GM23338 (cell line): ENCODE results near the gene EN2. TPM values are rescaled to one million over a fixed set of nuclear protein-coding genes. Genes with fewer than 3 reads are reported as not detected.

Experiments used
- ATAC-seq: fragments of 200-7000 bp; cut with Tn5 transposase; 3 replicates; pipeline ENCODE4 v1.9.1; 2020
- DNase-seq: peaks from one replicate; pipeline ENCODE4 v3.0.0-alpha.2; 2015; ENCODE audit warnings: low spot score
- H2AFZ ChIP-seq: fragments of 200-600 bp; sonication (generic); 2 replicates; pipeline ENCODE4 v1.8.0; 2016; ENCODE audit warnings: antibody characterized with exemption, mild to moderate bottlenecking, moderate library complexity
- H3F3A ChIP-seq: fragments of 200-600 bp; sonication (generic); replicated peaks from 2 replicates; pipeline ENCODE4 v1.8.0; 2017; ENCODE audit warnings: antibody characterized with exemption, mixed run types, low read depth
- H3K27ac ChIP-seq: fragments of 200-600 bp; sonication (generic); 2 replicates; pipeline ENCODE4 v1.6.1; 2016; ENCODE audit warnings: low read depth
- H3K27me3 ChIP-seq: fragments of 200-600 bp; sonication (generic); 2 replicates; pipeline ENCODE4 v1.8.0; 2016; ENCODE audit warnings: mild to moderate bottlenecking, mixed run types, moderate library complexity; ENCODE audit not compliant: insufficient read depth
- H3K36me3 ChIP-seq: fragments of 200-600 bp; sonication (generic); 2 replicates; pipeline ENCODE4 v1.8.0; 2016; ENCODE audit warnings: mild to moderate bottlenecking; ENCODE audit not compliant: insufficient read depth
- H3K4me1 ChIP-seq: fragments of 200-600 bp; sonication (generic); 2 replicates; pipeline ENCODE4 v1.8.0; 2016; ENCODE audit warnings: mild to moderate bottlenecking, moderate library complexity; ENCODE audit not compliant: insufficient read depth
- H3K4me2 ChIP-seq: fragments of 200-600 bp; sonication (generic); 2 replicates; pipeline ENCODE4 v1.7.1; 2017; ENCODE audit warnings: mixed run types
- H3K4me3 ChIP-seq: fragments of 200-600 bp; sonication (generic); 2 replicates; pipeline ENCODE4 v1.6.1; 2016; ENCODE audit warnings: mixed run types
- H3K79me2 ChIP-seq: fragments of 200-600 bp; sonication (generic); replicated peaks from 2 replicates; pipeline ENCODE4 v1.8.0; 2017; ENCODE audit warnings: mild to moderate bottlenecking; ENCODE audit not compliant: insufficient read depth
- H3K9me2 ChIP-seq: fragments of 200-600 bp; sonication (generic); 2 replicates; pipeline ENCODE4 v1.8.0; 2017; ENCODE audit not compliant: insufficient read depth
- H4K20me1 ChIP-seq: fragments of 200-600 bp; sonication (generic); replicated peaks from 2 replicates; pipeline ENCODE4 v1.8.0; 2017; ENCODE audit warnings: mild to moderate bottlenecking; ENCODE audit not compliant: insufficient read depth
- H3K27ac Mint-ChIP-seq: 2 replicates; pipeline ENCODE4 v1.8.0; 2020; ENCODE audit warnings: inconsistent platforms, mild to moderate bottlenecking, moderate library complexity, mixed read lengths
- H3K27me3 Mint-ChIP-seq: 3 replicates; pipeline ENCODE4 v1.8.0; 2022; ENCODE audit warnings: low read depth, mild to moderate bottlenecking, moderate library complexity, mixed read lengths, inconsistent platforms; ENCODE audit not compliant: insufficient read depth, poor library complexity
- H3K36me3 Mint-ChIP-seq: 3 replicates; pipeline ENCODE4 v1.8.0; 2021; ENCODE audit warnings: low read depth, mild to moderate bottlenecking, inconsistent platforms, moderate library complexity, mixed read lengths
- H3K4me1 Mint-ChIP-seq: 3 replicates; pipeline ENCODE4 v1.8.0; 2020; ENCODE audit warnings: mild to moderate bottlenecking, inconsistent platforms, mixed read lengths
- H3K4me3 Mint-ChIP-seq: 3 replicates; pipeline ENCODE4 v1.8.0; 2021; ENCODE audit warnings: moderate library complexity, mild to moderate bottlenecking, inconsistent platforms, mixed read lengths
- H3K9me3 Mint-ChIP-seq: 3 replicates; pipeline ENCODE4 v1.8.0; 2020; ENCODE audit warnings: moderate library complexity, mild to moderate bottlenecking, inconsistent platforms, mixed read lengths
- EZH2 ChIP-seq: fragments of 200-600 bp; sonication (generic); IDR thresholded peaks from one replicate; pipeline ENCODE4 v1.8.0; 2017; ENCODE audit warnings: antibody characterized with exemption, mild to moderate bottlenecking, low read depth; ENCODE audit not compliant: unreplicated experiment
- EZH2phosphoT487 ChIP-seq: fragments of 200-600 bp; sonication (generic); IDR thresholded peaks from one replicate; pipeline ENCODE4 v1.8.1; 2018; ENCODE audit warnings: antibody characterized with exemption; ENCODE audit not compliant: unreplicated experiment
- STAT1 ChIP-seq: IDR thresholded peaks from one replicate; pipeline ENCODE4 v1.6.1; 2016; ENCODE audit warnings: antibody characterized with exemption; ENCODE audit not compliant: unreplicated experiment
- ZNF114 ChIP-seq: fragments of 250-450 bp; sonication (Bioruptor Pico); IDR thresholded peaks from 2 replicates; pipeline ENCODE4 v1.5.0; 2020; ENCODE audit warnings: mild to moderate bottlenecking, moderate library complexity
- ZNF462 ChIP-seq: fragments of 250-450 bp; sonication (Bioruptor Pico); IDR thresholded peaks from 2 replicates; pipeline ENCODE4 v1.5.0; 2020; ENCODE audit warnings: mild to moderate bottlenecking, moderate library complexity
- polyA plus RNA-seq: library from polyadenylated mRNA; unstranded; fragments of >200 nt; fragmentation: Nextera tagmentation; extraction: Ambion mirVana; gene quantifications from 2 replicates; pipeline ENCODE4 v1.2.1, GENCODE V29; 2016
- total RNA-seq: library from RNA; depleted of rRNA; stranded (reverse); fragments of >200 nt; shearing (Covaris generic); gene quantifications from 2 replicates; pipeline ENCODE4 v1.2.3, GENCODE V29; 2014
- TF ChIP-seq, protein P1 (sequence below), 2 experiments: fragments of 200-600 bp in 1 of 2; sonication (generic) in 1 of 2; conservative IDR thresholded peaks; 2 replicates each; pipeline versions ENCODE4 v1.5.1 to v1.6.1; 2016 to 2017; ENCODE audit warnings: antibody characterized with exemption in 2 of 2, low read depth in 2 of 2, mild to moderate bottlenecking in 2 of 2, moderate library complexity in 1 of 2
- TF ChIP-seq, protein P2 (sequence below): IDR thresholded peaks from one replicate; pipeline ENCODE4 v1.6.1; 2018; ENCODE audit warnings: antibody characterized with exemption; ENCODE audit not compliant: unreplicated experiment

Gene EN2
- total and polyA plus RNA-seq, 2 experiments from 2014 or later, result not detected

- Histone ChIP-seq H3K4me1 (peaks cover 32% of the 10 kb centered on the region), H3K4me3 (no peak overlapping the region; the same call in 1 of the 2 replicates), H3K9me2 (no peaks in the 10 kb centered on the region), H3K27me3 (peaks cover 100% of the 10 kb centered on the region), H3F3A (peaks cover 33% of the 10 kb centered on the region), H2AFZ (no peak overlapping the region), H3K36me3 (no peaks in the 10 kb centered on the region), H3K4me2 (peak overlapping the region; percentile 87; the same call in 1 of the 2 replicates), H4K20me1 (peaks cover 59% of the 10 kb centered on the region), H3K27ac (no peak overlapping the region), H3K79me2 (no peaks in the 10 kb centered on the region)
- peaks cover 25% of the 10 kb centered on the region for H3K4me1 Mint-ChIP-seq
- DNase-seq (no peak), ATAC-seq (no peak)
- no peak overlapping the region for H3K27ac Mint-ChIP-seq
- no peak overlapping the region for H3K4me3 Mint-ChIP-seq
- no peaks in the 10 kb centered on the region for H3K36me3 Mint-ChIP-seq
- peaks cover 100% of the 10 kb centered on the region for H3K27me3 Mint-ChIP-seq
- H3K9me3 Mint-ChIP-seq, result peaks cover 4% of the 10 kb centered on the region; the same call in 1 of the 3 replicates
- TF ChIP-seq EZH2 (peak; percentile 62), ZNF462 (no peak), ZNF114 (no peak)
These were observed 7.8 kb downstream of the EN2 start for GRCh38 chr7:155465761-155466141.

DNA sequence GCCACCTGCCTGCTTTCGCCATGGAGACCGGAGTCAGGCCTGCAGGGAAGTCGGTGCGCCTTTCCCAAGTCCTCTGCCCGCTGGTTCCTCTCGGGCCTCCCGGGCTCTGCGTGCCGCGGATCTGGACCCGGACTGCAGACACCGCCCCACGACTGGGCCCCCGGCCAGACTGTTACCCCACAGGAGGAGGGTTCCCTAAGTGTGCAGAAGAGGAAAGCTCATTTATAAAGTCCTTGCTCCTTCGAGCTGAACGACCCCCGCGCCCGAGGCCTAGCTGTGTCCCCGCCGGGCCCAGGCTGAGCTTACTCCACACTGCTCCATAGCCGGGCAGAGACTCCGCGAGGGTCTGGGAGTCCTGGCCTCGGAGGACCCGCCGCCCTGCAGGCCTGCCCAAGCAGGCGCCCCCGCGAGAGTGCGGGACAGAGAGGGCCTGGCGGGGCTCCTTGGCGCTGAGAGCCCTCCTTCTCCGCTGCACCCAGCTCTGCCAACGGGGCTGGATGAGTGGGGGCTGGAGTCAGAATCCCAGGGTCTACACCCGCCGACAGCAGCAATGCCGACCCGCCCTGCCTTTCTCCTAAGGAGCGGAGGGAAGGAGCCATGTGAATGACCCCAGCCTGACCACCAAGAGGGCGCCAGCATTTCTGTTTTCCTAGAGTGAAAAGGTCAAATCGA is 8.3 kb downstream of the EN2 start:
- no peak for DNase-seq
- Mint-ChIP-seq H3K4me1 (peaks cover 27% of the 10 kb centered on the region), H3K27me3 (peaks cover 100% of the 10 kb centered on the region), H3K36me3 (no peaks in the 10 kb centered on the region), H3K9me3 (peaks cover 4% of the 10 kb centered on the region; the same call in 1 of the 3 replicates), H3K4me3 (peak overlapping the region; percentile 49), H3K27ac (no peak overlapping the region)
- Histone ChIP-seq H3K36me3 (no peaks in the 10 kb centered on the region), H3K79me2 (no peaks in the 10 kb centered on the region), H3K4me3 (peak overlapping the region; percentile 59), H3F3A (peaks cover 33% of the 10 kb centered on the region), H3K27ac (no peak overlapping the region), H3K27me3 (peaks cover 100% of the 10 kb centered on the region), H3K9me2 (no peaks in the 10 kb centered on the region), H3K4me1 (peaks cover 34% of the 10 kb centered on the region), H3K4me2 (peak overlapping the region; percentile 87), H2AFZ (no peak overlapping the region), H4K20me1 (peaks cover 59% of the 10 kb centered on the region)
- TF ChIP-seq, protein P1, sequence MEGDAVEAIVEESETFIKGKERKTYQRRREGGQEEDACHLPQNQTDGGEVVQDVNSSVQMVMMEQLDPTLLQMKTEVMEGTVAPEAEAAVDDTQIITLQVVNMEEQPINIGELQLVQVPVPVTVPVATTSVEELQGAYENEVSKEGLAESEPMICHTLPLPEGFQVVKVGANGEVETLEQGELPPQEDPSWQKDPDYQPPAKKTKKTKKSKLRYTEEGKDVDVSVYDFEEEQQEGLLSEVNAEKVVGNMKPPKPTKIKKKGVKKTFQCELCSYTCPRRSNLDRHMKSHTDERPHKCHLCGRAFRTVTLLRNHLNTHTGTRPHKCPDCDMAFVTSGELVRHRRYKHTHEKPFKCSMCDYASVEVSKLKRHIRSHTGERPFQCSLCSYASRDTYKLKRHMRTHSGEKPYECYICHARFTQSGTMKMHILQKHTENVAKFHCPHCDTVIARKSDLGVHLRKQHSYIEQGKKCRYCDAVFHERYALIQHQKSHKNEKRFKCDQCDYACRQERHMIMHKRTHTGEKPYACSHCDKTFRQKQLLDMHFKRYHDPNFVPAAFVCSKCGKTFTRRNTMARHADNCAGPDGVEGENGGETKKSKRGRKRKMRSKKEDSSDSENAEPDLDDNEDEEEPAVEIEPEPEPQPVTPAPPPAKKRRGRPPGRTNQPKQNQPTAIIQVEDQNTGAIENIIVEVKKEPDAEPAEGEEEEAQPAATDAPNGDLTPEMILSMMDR (conservative IDR thresholded peaks at IDR 0.05; ENCODE audit: low read depth in 2 of 2), result no peak
- TF ChIP-seq EZH2 (peak; percentile 86), STAT1 (no peak), EZH2phosphoT487 (no peak)
- TF ChIP-seq, protein P2, sequence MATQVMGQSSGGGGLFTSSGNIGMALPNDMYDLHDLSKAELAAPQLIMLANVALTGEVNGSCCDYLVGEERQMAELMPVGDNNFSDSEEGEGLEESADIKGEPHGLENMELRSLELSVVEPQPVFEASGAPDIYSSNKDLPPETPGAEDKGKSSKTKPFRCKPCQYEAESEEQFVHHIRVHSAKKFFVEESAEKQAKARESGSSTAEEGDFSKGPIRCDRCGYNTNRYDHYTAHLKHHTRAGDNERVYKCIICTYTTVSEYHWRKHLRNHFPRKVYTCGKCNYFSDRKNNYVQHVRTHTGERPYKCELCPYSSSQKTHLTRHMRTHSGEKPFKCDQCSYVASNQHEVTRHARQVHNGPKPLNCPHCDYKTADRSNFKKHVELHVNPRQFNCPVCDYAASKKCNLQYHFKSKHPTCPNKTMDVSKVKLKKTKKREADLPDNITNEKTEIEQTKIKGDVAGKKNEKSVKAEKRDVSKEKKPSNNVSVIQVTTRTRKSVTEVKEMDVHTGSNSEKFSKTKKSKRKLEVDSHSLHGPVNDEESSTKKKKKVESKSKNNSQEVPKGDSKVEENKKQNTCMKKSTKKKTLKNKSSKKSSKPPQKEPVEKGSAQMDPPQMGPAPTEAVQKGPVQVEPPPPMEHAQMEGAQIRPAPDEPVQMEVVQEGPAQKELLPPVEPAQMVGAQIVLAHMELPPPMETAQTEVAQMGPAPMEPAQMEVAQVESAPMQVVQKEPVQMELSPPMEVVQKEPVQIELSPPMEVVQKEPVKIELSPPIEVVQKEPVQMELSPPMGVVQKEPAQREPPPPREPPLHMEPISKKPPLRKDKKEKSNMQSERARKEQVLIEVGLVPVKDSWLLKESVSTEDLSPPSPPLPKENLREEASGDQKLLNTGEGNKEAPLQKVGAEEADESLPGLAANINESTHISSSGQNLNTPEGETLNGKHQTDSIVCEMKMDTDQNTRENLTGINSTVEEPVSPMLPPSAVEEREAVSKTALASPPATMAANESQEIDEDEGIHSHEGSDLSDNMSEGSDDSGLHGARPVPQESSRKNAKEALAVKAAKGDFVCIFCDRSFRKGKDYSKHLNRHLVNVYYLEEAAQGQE, result no peak
- peak; percentile 10 for ATAC-seq
